ENCODE results near the gene MAP3K4. TPM values are rescaled to one million over a fixed set of nuclear protein-coding genes. Genes with fewer than 3 reads are reported as not detected.

MAP3K4 gene
- total RNA-seq, 1 donor: 31.1 TPM

GRCh38 chr6:160998766-160999165, 7.2 kb downstream of the MAP3K4 start:
- Histone ChIP-seq H3K9me3 (ENCODE audit: low read depth, low read length) (no peaks in the 10 kb centered on the region), H3K27ac (ENCODE audit: low read depth, low read length) (no peak overlapping the region), H3K4me1 (ENCODE audit: insufficient read depth, low read length) (peaks cover 11% of the 10 kb centered on the region), H4K20me1 (ENCODE audit: insufficient read depth, low read length) (no peaks in the 10 kb centered on the region), H3K4me3 (ENCODE audit: insufficient read depth, low read length) (no peak overlapping the region), H3K79me2 (ENCODE audit: insufficient read depth, low read length) (peaks cover 81% of the 10 kb centered on the region), H2AFZ (ENCODE audit: low read length) (no peak overlapping the region), H3K27me3 (ENCODE audit: insufficient read depth, low read length) (no peaks in the 10 kb centered on the region), H3K36me3 (ENCODE audit: insufficient read depth, low read length) (no peaks in the 10 kb centered on the region), H3K4me2 (ENCODE audit: insufficient read depth, low read length) (no peak overlapping the region)
- no peak for DNase-seq (ENCODE audit: insufficient read length, low spot score, missing footprints)
- TF ChIP-seq CTCF (IDR thresholded peaks at IDR 0.05; ENCODE audit: extremely low read depth, low read depth, low read length): no peak

GRCh38 chr6:160999516-160999915, 7.9 kb downstream of the MAP3K4 start:
- TF ChIP-seq CTCF (IDR thresholded peaks at IDR 0.05; ENCODE audit: extremely low read depth, low read depth, low read length): no peak
- no peaks in the 10 kb centered on the region for H3K9me3 ChIP-seq (ENCODE audit: low read depth, low read length)
- H3K27me3 ChIP-seq (ENCODE audit: insufficient read depth, low read length): no peaks in the 10 kb centered on the region
- DNase-seq (ENCODE audit: insufficient read length, low spot score, missing footprints): no peak
- no peaks in the 10 kb centered on the region for H4K20me1 ChIP-seq (ENCODE audit: insufficient read depth, low read length)
- peaks cover 11% of the 10 kb centered on the region for H3K4me1 ChIP-seq (ENCODE audit: insufficient read depth, low read length)
- no peak overlapping the region for H3K4me3 ChIP-seq (ENCODE audit: insufficient read depth, low read length)
- H3K4me2 ChIP-seq (ENCODE audit: insufficient read depth, low read length): no peak overlapping the region
- no peaks in the 10 kb centered on the region for H3K36me3 ChIP-seq (ENCODE audit: insufficient read depth, low read length)
- peaks cover 79% of the 10 kb centered on the region for H3K79me2 ChIP-seq (ENCODE audit: insufficient read depth, low read length)
- no peak overlapping the region for H2AFZ ChIP-seq (ENCODE audit: low read length)
- H3K27ac ChIP-seq (ENCODE audit: low read depth, low read length): no peak overlapping the region

- Histone ChIP-seq H3K79me2 (ENCODE audit: insufficient read depth, low read length) (peaks cover 75% of the 10 kb centered on the region), H3K9me3 (ENCODE audit: low read depth, low read length) (no peaks in the 10 kb centered on the region), H4K20me1 (ENCODE audit: insufficient read depth, low read length) (no peaks in the 10 kb centered on the region), H3K4me2 (ENCODE audit: insufficient read depth, low read length) (no peak overlapping the region), H3K27me3 (ENCODE audit: insufficient read depth, low read length) (no peaks in the 10 kb centered on the region), H3K27ac (ENCODE audit: low read depth, low read length) (no peak overlapping the region), H3K36me3 (ENCODE audit: insufficient read depth, low read length) (no peaks in the 10 kb centered on the region), H2AFZ (ENCODE audit: low read length) (no peak overlapping the region), H3K4me1 (ENCODE audit: insufficient read depth, low read length) (peaks cover 11% of the 10 kb centered on the region), H3K4me3 (ENCODE audit: insufficient read depth, low read length) (no peak overlapping the region)
- TF ChIP-seq CTCF (IDR thresholded peaks at IDR 0.05; ENCODE audit: extremely low read depth, low read depth, low read length): no peak
- no peak for DNase-seq (ENCODE audit: insufficient read length, low spot score, missing footprints)
Observed at GRCh38 chr6:161000632-161001031, 9.1 kb downstream of the MAP3K4 start.

GRCh38 chr6:161001421-161001820, 9.9 kb downstream of the MAP3K4 start:
- H3K27ac ChIP-seq (ENCODE audit: low read depth, low read length): no peak overlapping the region
- H4K20me1 ChIP-seq (ENCODE audit: insufficient read depth, low read length): no peaks in the 10 kb centered on the region
- no peak overlapping the region for H3K4me2 ChIP-seq (ENCODE audit: insufficient read depth, low read length)
- H3K36me3 ChIP-seq (ENCODE audit: insufficient read depth, low read length): no peaks in the 10 kb centered on the region
- H3K27me3 ChIP-seq (ENCODE audit: insufficient read depth, low read length): no peaks in the 10 kb centered on the region
- H3K79me2 ChIP-seq (ENCODE audit: insufficient read depth, low read length): peaks cover 72% of the 10 kb centered on the region
- TF ChIP-seq CTCF (IDR thresholded peaks at IDR 0.05; ENCODE audit: extremely low read depth, low read depth, low read length): no peak
- H3K4me1 ChIP-seq (ENCODE audit: insufficient read depth, low read length): peaks cover 5% of the 10 kb centered on the region
- H3K4me3 ChIP-seq (ENCODE audit: insufficient read depth, low read length): no peak overlapping the region
- DNase-seq (ENCODE audit: insufficient read length, low spot score, missing footprints): no peak
- no peak overlapping the region for H2AFZ ChIP-seq (ENCODE audit: low read length)
- no peaks in the 10 kb centered on the region for H3K9me3 ChIP-seq (ENCODE audit: low read depth, low read length)

Data from osteoblast (primary cell).